ENCODE results near the gene TTN. TPM values are rescaled to one million over a fixed set of nuclear protein-coding genes. Genes with fewer than 3 reads are reported as not detected.

The TTN gene
- total RNA-seq, 1 experiment from 2014 or later = 0.03 TPM

- H3K4me3 ChIP-seq = no peak overlapping the region
- no peak for DNase-seq (ENCODE audit: low read depth in 1 of 2, low spot score in 2 of 2)
- no peaks in the 10 kb centered on the region for H3K27me3 ChIP-seq (replicated peaks)
- H3K4me1 ChIP-seq (replicated peaks) = no peaks in the 10 kb centered on the region
- no peaks in the 10 kb centered on the region; the same call in 1 of the 2 replicates for H3K36me3 ChIP-seq
- H3K9me3 ChIP-seq (replicated peaks) = no peaks in the 10 kb centered on the region
- no peak overlapping the region for H3K27ac ChIP-seq
Observed at GRCh38 chr2:178523596-178524134, 283.6 kb downstream of the TTN start.

- no peak for DNase-seq (ENCODE audit: low read depth in 1 of 2, low spot score in 2 of 2)
- Histone ChIP-seq H3K27me3 (replicated peaks) (no peaks in the 10 kb centered on the region), H3K27ac (no peak overlapping the region), H3K4me3 (no peak overlapping the region), H3K36me3 (no peaks in the 10 kb centered on the region; the same call in 1 of the 2 replicates), H3K4me1 (replicated peaks) (no peaks in the 10 kb centered on the region), H3K9me3 (replicated peaks) (no peaks in the 10 kb centered on the region)
Observed at GRCh38 chr2:178522950-178523595, 284.1 kb downstream of the TTN start.

GRCh38 chr2:178521304-178522150, 285.7 kb downstream of the TTN start:
- H3K36me3 ChIP-seq = no peaks in the 10 kb centered on the region; the same call in 1 of the 2 replicates
- no peaks in the 10 kb centered on the region for H3K9me3 ChIP-seq (replicated peaks)
- H3K27me3 ChIP-seq (replicated peaks) = no peaks in the 10 kb centered on the region
- DNase-seq (ENCODE audit: low read depth in 1 of 2, low spot score in 2 of 2) = no peak
- H3K27ac ChIP-seq = no peak overlapping the region
- no peak overlapping the region for H3K4me3 ChIP-seq
- H3K4me1 ChIP-seq (replicated peaks) = no peaks in the 10 kb centered on the region

- Histone ChIP-seq H3K36me3 (no peaks in the 10 kb centered on the region; the same call in 1 of the 2 replicates), H3K27me3 (replicated peaks) (no peaks in the 10 kb centered on the region), H3K4me3 (no peak overlapping the region), H3K4me1 (replicated peaks) (peaks cover 6% of the 10 kb centered on the region; the same call in 1 of the 2 replicates), H3K27ac (no peak overlapping the region), H3K9me3 (replicated peaks) (no peaks in the 10 kb centered on the region)
- no peak for DNase-seq (ENCODE audit: low read depth in 1 of 2, low spot score in 2 of 2)
Observed at GRCh38 chr2:178517496-178517895, 289.7 kb downstream of the TTN start.

GRCh38 chr2:178514664-178515063, 292.6 kb downstream of the TTN start:
- Histone ChIP-seq H3K36me3 (no peaks in the 10 kb centered on the region; the same call in 1 of the 2 replicates), H3K4me3 (no peak overlapping the region), H3K27me3 (replicated peaks) (no peaks in the 10 kb centered on the region), H3K27ac (no peak overlapping the region), H3K4me1 (replicated peaks) (peaks cover 6% of the 10 kb centered on the region; the same call in 1 of the 2 replicates), H3K9me3 (replicated peaks) (no peaks in the 10 kb centered on the region)
- DNase-seq (ENCODE audit: low read depth in 1 of 2, low spot score in 2 of 2) = peak in 1 of 2 experiments; percentile 23

GRCh38 chr2:178513876-178514275, 293.3 kb downstream of the TTN start:
- no peaks in the 10 kb centered on the region for H3K9me3 ChIP-seq (replicated peaks)
- H3K4me1 ChIP-seq (replicated peaks) = peaks cover 6% of the 10 kb centered on the region; the same call in 1 of the 2 replicates
- H3K27ac ChIP-seq = no peak overlapping the region
- no peaks in the 10 kb centered on the region for H3K27me3 ChIP-seq (replicated peaks)
- no peaks in the 10 kb centered on the region; the same call in 1 of the 2 replicates for H3K36me3 ChIP-seq
- DNase-seq (ENCODE audit: low read depth in 1 of 2, low spot score in 2 of 2) = no peak
- no peak overlapping the region for H3K4me3 ChIP-seq

GRCh38 chr2:178512484-178512883, 294.7 kb downstream of the TTN start:
- Histone ChIP-seq H3K4me3 (no peak overlapping the region), H3K9me3 (replicated peaks) (no peaks in the 10 kb centered on the region), H3K27ac (no peak overlapping the region), H3K4me1 (replicated peaks) (peaks cover 6% of the 10 kb centered on the region; the same call in 1 of the 2 replicates), H3K27me3 (replicated peaks) (no peaks in the 10 kb centered on the region), H3K36me3 (no peaks in the 10 kb centered on the region; the same call in 1 of the 2 replicates)
- no peak for DNase-seq (ENCODE audit: low read depth in 1 of 2, low spot score in 2 of 2)

DNA sequence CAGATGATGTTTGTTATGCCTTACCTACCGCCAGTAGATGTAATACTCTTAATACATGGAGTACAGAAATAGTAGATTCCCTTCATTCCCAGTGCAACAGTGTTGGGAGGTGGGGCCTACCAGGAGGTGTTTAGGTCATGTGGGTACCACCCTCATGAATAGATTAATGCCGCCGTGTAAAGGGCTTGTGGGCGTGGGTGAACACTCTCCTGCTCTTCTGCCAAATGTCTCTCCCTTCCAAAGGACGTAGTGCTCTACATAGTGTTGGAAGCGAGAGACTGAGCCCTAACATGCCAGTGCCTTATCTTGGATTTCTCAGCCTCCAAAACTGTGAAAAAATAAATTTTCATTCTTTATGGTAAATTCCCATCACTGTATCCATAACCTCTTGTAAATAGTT, 296.8 kb downstream of the TTN start:
- Histone ChIP-seq H3K9me3 (replicated peaks) (no peaks in the 10 kb centered on the region), H3K27ac (no peak overlapping the region), H3K27me3 (replicated peaks) (no peaks in the 10 kb centered on the region), H3K36me3 (peaks cover 4% of the 10 kb centered on the region; the same call in 1 of the 2 replicates), H3K4me1 (replicated peaks) (peaks cover 6% of the 10 kb centered on the region; the same call in 1 of the 2 replicates), H3K4me3 (no peak overlapping the region)
- DNase-seq (ENCODE audit: low read depth in 1 of 2, low spot score in 2 of 2) = no peak

DNA sequence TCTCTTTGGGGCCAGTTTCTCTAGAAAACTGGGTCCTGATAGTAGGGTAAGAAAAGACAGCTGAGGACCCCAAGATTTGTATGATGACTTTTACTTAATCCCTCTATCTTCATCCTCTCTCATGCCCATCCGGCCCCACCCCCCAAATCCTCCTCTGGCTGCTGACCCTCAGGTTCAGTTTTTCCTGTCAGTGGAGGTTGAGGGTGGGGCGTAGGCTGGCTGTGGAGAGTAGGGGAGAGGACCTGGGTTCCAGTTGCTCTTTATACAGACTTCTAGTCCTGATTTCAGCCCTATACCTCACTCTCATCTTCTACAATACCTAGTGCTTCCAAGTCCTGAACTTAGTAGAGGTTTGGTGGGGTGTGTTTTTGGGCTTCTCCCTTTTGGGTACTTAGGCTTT, 298.6 kb downstream of the TTN start:
- Histone ChIP-seq H3K4me1 (replicated peaks) (no peaks in the 10 kb centered on the region), H3K27ac (no peak overlapping the region), H3K36me3 (peaks cover 9% of the 10 kb centered on the region), H3K27me3 (replicated peaks) (no peaks in the 10 kb centered on the region), H3K4me3 (no peak overlapping the region), H3K9me3 (replicated peaks) (no peaks in the 10 kb centered on the region)
- no peak for DNase-seq (ENCODE audit: low read depth in 1 of 2, low spot score in 2 of 2)

DNA sequence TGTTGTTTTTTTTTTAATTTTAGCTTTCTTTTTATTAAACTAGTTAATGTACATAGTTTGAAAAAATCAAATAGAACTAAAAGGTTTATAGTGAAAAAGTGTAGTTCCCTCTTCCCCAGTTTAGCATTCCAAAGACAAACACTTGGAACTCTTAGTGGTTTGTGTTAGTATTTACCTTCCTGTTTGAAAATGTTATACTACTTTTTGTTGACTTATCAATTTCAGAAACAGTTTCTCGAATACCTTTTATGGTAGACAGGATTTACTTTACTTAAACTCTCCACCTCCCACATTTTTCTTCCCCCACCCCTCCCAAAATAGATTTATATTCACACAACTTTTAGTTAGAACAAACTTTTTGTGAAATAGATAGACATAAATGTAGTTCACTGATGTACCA, 300.3 kb downstream of the TTN start:
- DNase-seq (ENCODE audit: low read depth in 1 of 2, low spot score in 2 of 2) = no peak
- Histone ChIP-seq H3K27me3 (replicated peaks) (no peaks in the 10 kb centered on the region), H3K4me3 (no peak overlapping the region), H3K9me3 (replicated peaks) (no peaks in the 10 kb centered on the region), H3K36me3 (peaks cover 24% of the 10 kb centered on the region), H3K4me1 (replicated peaks) (no peaks in the 10 kb centered on the region), H3K27ac (no peak overlapping the region)

DNA sequence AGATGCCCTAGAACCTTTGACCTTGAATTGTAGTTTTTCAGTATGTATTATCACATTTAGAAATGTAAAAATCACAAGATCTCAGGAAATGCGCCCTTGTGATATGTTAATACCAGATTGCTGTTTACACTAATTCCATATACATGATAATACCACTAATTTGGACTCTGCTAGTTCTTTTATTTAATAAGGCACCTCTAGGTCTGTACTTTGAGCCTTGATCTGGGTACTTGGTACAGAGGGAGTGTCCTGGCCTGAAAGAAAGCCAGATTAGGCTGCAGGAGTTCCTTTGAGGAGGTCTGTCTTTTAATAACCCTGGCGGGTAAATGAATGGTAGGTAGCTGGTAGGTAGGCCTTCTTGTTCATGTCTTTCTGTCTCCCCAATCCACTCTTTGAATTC, 300.7 kb downstream of the TTN start:
- Histone ChIP-seq H3K9me3 (replicated peaks) (no peaks in the 10 kb centered on the region), H3K4me3 (no peak overlapping the region), H3K4me1 (replicated peaks) (no peaks in the 10 kb centered on the region), H3K27ac (no peak overlapping the region), H3K36me3 (peaks cover 28% of the 10 kb centered on the region), H3K27me3 (replicated peaks) (no peaks in the 10 kb centered on the region)
- DNase-seq (ENCODE audit: low read depth in 1 of 2, low spot score in 2 of 2) = no peak

- no peaks in the 10 kb centered on the region for H3K9me3 ChIP-seq (replicated peaks)
- DNase-seq (ENCODE audit: low read depth in 1 of 2, low spot score in 2 of 2) = no peak
- no peaks in the 10 kb centered on the region for H3K4me1 ChIP-seq (replicated peaks)
- H3K4me3 ChIP-seq = no peak overlapping the region
- no peak overlapping the region for H3K27ac ChIP-seq
- H3K27me3 ChIP-seq (replicated peaks) = no peaks in the 10 kb centered on the region
- H3K36me3 ChIP-seq = peaks cover 32% of the 10 kb centered on the region
Observed at GRCh38 chr2:178506101-178506500, 301.1 kb downstream of the TTN start.

GRCh38 chr2:178502751-178503150, 304.5 kb downstream of the TTN start:
- DNase-seq (ENCODE audit: low read depth in 1 of 2, low spot score in 2 of 2) = no peak
- Histone ChIP-seq H3K36me3 (peaks cover 54% of the 10 kb centered on the region), H3K4me3 (no peak overlapping the region), H3K9me3 (replicated peaks) (no peaks in the 10 kb centered on the region), H3K4me1 (replicated peaks) (no peaks in the 10 kb centered on the region), H3K27me3 (replicated peaks) (no peaks in the 10 kb centered on the region), H3K27ac (no peak overlapping the region)

GRCh38 chr2:178499640-178500039, 307.6 kb downstream of the TTN start:
- Histone ChIP-seq H3K27me3 (replicated peaks) (no peaks in the 10 kb centered on the region), H3K4me1 (replicated peaks) (no peaks in the 10 kb centered on the region), H3K9me3 (replicated peaks) (no peaks in the 10 kb centered on the region), H3K27ac (no peak overlapping the region), H3K4me3 (no peak overlapping the region), H3K36me3 (peaks cover 66% of the 10 kb centered on the region)
- DNase-seq (ENCODE audit: low read depth in 1 of 2, low spot score in 2 of 2) = no peak

Data from SJSA1 (cell line).